ENCODE measurements around the gene EMSY.

Gene EMSY

DNA sequence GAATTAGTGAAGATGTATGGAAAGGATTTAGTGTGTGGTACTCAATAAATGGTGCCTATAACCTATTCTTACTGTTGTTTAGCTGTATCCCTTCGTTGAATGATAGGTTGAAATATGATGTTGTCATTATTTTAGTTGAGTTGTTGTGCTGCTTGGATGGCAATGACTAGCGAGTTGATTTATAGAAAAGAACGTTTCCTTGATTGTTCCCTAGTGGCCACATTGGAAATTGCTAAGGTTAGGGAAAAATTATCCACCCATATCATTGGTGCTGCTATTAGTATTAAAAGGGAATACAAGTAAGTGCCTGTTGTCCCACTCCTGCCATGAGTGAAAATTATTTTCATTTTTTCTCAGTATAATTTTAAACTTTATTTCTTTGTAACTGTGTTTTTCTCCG lies 14.5 kb downstream of the EMSY start:
- DNase-seq (ENCODE audit: low spot score) = peak; percentile 16

DNA sequence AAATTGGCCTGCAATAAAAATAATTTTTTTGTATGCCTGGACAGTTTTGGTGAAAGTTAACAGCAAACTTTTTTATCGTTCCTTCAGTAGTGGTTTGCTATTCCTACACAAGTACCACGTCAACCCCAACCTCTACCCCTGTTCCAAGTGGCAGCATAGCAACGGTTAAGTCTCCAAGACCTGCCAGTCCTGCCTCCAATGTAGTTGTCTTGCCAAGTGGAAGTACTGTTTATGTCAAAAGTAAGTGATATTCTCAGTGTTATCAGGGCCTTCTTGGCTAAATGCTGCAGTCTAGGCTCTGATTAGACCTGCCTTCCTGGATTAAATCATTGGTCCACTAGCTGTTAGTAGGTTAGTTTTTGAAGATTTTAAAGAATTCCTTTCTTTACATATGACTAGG lies 15.0 kb downstream of the EMSY start:
- DNase-seq (ENCODE audit: low spot score) = no peak

DNA sequence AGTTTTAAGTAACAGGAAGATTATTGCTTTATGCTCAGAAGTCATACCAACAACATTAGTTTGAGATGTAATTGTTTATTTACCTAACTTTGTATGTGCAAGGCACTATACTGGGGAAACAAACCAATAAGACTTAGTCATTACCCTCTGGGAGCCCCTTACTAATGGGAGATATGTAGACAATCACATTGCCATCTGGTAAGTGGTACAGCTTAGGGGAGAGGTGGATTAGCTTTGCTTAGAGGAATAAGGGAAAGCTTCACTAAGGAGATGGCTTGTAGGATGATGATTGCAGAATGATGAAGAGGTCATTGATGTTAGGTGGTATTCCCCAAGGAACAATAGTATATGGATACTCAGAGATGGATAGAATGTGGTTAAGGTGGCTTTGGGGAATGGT lies 17.5 kb downstream of the EMSY start:
- DNase-seq (ENCODE audit: low spot score) = no peak

DNA sequence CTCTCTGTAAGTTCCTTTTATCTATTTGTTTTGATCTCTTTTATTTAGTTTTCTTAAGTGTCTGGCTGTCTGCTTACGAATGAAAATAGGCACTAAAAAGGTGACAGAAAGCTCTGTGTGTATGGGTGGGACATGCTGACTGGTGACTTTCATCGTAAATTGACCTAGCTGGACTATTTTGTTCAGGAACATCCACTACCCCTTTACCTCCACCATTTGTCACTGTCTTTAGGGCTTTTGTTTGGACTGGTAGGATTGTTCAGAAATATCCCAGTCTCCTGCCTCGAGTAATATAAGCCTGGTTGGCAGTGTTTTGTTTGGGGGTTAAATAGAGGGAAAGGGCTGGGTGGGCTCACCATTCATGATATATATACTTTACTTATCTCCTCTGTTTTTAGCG lies 20.9 kb downstream of the EMSY start:
- no peak for DNase-seq (ENCODE audit: low spot score)

DNA sequence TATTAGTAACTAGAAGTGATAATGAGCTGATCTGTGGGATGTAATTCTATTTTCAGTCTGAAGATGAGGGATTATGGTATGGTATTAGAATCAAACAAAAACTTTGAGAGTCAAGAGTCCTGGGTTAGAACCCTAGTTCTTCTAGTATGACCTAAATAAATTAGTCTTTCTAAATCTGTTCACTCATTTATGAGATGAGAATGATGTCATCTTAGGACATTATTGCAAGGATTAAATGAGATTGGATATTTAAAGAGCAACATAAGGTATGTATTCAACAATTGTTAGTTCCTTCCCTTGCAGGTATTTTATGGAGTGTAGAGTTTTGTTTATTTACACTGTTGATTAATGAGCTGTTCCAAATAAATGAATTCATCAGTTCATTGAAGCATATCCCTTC lies 21.8 kb downstream of the EMSY start:
- DNase-seq (ENCODE audit: low spot score) = no peak

DNA sequence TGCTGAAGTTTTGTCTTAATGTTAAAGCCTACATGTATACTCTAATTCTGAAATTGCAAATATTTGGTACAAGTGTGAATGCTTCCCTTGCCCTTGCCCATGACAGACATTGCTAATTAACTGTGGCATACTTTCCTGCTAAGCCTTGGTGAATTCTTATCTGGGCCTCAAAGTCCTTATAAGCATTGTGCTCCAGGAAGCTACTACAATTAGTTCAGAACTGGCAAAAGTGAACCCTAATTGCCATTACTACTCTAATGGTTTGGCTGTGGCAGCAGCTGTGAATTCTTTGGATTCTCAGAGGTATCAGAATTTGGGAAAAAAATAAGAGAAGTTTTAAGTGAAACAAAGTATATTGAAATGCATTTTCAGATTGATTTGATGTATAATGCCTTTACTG lies 24.3 kb downstream of the EMSY start:
- no peak for DNase-seq (ENCODE audit: low spot score)

DNA sequence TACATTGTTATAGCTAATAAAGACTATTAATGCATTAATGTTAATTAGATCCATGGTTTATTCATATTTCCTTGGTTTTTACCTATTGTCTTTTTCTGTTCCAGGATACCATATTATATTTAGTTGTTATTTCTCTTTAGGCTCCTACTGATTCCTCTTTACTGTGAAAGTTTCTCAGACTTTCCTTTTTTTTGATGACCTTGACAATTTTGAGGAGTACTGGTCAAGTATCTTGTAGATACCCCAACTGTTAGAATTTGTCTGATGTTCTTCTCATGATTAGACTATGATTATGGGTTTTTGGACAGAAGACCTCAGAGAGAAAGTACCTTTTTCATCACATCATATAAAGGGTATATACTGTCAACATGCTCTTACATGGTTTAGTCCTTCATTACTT lies 26.6 kb downstream of the EMSY start:
- no peak for DNase-seq (ENCODE audit: low spot score)

DNA sequence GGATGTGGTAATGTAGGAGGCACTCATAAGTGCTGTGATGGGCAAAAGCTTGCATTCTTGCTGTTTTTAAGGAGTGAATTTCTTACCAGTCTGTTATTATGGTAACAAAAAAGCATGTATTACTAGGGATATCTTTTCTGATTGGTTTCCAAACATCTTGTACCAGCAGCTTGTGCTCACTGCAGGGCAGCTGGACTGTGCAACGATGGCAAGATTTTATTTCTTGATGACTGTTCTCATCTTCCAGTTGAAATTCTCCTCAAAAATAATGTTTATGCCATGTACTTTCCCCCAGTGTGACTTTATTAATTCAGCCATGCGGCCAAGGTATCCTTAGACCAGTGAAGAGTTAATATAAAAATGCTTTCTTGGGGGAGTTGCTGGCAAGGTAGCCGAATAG lies 35.4 kb downstream of the EMSY start:
- DNase-seq (ENCODE audit: low spot score) = no peak

DNA sequence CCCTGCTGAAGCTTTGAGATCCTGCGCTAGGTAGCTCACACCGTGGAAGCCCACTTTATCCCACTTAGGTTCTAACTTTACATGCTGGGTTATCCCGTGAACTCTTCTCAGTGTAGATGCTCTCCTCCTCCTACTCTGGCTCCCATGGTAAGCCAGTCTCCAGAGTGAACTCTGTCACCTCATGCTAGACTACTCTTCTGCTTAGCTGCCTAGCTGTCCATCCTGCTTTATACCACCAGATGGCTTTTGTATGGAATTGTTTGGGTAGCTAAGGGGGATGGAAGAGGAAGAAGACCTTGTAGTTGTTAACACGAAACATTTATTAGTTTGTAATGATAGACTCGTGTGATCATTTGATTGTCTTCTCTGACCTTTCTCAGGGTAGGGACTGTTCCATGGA lies 46.8 kb downstream of the EMSY start:
- no peak for DNase-seq (ENCODE audit: low spot score)

DNA sequence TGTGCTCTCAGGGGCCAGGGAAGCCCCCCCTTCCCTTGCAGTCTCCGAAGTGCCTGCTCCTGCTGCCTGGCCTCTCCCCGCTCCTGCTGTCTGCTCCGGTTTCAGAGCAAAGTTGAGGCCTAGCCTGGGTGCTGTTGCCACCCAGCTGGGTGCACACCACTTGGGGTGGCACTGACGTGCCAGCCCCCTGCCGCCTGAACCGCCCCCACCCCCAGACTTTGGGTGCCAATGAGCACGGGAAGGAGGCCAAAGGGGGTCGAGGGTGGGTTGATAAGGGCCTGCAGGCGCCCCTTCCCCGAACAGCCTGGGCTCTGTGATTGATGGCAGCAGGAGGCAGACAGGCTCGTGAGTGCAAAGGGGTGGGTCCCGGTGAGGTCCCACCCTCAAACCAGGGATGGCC lies 48.2 kb downstream of the EMSY start:
- no peak for DNase-seq (ENCODE audit: low spot score)

DNA sequence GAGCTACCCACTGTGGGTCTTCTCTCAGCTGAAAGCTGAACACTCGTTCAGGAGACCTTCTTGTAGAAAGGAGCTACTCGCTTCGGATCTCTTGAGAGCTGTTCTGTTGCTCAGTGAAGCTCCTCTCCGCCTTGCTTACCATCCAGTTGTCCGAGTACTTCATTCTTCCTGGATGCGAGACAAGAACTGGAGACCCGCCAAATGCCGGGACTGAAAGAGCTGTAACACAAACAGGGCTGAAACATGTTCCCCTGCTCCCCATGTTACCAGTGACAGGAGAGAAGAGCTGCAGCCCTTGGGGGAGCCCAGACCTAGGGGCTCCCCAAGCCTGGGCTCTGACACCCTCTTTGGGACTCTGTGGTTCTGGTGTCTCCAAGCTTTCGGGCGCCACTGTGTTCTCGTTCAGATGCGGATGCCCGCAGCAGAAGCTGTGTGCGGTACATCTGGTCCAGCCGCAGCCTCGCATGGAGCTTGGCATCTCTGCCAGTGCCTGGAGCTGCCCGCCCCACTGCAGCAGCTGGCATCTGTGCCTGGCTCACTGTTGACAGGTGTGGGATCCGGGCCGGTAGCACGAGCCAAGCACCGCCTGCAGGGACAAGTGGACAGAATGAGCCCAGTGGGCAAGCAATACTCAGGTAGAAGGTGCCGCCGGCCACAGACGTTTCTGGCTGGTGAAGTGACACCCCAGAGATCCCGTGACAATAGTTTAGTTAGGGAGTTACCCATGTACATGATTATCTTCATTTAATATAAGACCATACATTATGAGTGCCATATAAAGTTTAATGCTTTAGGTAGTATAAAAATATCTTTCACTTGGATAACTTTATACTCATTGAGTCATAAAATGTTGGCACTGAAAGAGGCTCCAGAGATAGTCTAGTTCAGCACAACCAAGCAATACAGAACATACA lies 49.1 kb downstream of the EMSY start:
- no peak for DNase-seq (ENCODE audit: low spot score)

DNA sequence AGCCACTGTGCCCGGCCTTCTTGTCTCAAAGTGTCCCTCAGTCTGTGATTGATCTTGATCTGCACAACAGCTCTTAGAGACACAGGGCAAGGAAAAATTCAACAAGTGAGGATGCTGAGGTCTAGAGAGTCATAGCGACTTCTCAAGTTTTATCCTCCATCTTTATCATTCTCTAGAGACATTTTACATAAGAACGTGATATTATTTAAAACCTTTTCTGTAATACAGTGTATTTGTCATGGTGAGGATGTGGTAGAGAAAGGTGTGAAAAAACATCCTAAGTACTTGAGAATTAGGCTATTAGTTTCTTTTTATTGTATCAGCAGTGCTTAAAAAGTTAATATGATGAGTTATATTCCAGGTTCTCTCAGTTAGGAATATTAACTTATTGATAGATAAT lies 50.2 kb downstream of the EMSY start:
- no peak for DNase-seq (ENCODE audit: low spot score)

DNA sequence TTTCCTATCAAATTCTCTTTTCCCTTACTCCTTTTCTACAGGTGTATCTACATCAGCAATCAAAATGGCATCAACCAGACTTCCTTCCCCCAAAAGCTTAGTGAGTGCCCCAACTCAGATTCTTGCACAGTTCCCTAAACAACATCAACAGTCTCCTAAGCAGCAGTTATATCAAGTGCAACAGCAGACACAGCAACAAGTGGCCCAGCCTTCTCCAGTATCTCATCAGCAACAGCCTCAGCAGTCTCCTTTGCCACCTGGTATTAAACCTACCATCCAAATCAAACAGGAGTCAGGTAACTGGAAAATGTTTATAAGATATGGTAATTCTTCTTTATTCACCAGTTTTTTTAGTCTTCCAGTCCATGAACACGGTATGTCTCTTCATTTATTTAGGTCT lies 51.4 kb downstream of the EMSY start:
- no peak for DNase-seq (ENCODE audit: low spot score)

DNA sequence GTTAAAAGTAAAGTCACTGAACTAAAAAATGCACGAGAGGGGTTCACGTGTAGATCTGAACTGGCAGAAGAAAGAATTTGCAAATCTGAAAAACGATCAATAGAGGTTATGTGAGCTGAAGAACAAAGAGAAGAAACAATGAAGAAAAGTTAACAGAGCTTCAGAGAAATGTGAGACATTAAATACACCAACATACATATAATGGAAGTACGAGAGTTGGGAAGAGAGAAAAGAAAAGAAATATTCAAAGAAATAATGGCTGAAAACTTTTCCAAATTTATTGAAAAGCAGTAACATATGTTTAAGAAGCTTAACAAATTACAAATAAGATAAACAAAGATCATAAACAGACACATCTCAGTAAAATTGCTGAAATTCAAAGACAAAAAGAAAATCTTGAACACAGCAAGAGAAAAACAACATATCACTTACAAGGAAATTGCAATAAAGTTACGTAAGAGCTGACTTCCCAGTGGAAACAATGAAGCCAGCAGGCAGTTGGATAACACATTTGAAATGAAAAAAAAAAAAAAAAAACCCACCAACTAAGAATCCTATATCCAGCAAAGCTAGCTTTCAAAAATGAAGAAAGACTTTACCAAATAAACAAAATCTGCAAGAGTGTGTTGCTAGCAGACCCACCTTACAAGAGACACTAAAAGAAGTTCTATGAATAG lies 56.8 kb downstream of the EMSY start:
- DNase-seq (ENCODE audit: low spot score) = no peak

DNA sequence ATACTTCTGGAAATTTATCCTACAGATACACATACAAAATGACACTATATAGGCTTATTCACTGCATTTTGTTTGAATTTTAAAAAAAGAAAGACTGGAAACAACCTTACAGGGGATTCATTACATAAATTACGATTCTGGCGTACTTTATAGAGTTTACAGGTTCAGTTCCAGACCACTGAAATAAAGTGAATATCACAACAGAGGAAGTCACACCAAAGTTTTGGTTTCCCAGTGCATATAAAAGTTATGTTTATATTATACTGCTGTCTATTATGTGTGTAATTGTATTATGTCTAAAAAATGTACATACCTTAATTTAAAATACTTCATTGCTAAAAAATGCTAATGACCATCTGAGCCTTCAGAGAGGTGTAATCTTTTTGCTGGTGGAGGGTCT lies 62.0 kb downstream of the EMSY start:
- no peak for DNase-seq (ENCODE audit: low spot score)

DNA sequence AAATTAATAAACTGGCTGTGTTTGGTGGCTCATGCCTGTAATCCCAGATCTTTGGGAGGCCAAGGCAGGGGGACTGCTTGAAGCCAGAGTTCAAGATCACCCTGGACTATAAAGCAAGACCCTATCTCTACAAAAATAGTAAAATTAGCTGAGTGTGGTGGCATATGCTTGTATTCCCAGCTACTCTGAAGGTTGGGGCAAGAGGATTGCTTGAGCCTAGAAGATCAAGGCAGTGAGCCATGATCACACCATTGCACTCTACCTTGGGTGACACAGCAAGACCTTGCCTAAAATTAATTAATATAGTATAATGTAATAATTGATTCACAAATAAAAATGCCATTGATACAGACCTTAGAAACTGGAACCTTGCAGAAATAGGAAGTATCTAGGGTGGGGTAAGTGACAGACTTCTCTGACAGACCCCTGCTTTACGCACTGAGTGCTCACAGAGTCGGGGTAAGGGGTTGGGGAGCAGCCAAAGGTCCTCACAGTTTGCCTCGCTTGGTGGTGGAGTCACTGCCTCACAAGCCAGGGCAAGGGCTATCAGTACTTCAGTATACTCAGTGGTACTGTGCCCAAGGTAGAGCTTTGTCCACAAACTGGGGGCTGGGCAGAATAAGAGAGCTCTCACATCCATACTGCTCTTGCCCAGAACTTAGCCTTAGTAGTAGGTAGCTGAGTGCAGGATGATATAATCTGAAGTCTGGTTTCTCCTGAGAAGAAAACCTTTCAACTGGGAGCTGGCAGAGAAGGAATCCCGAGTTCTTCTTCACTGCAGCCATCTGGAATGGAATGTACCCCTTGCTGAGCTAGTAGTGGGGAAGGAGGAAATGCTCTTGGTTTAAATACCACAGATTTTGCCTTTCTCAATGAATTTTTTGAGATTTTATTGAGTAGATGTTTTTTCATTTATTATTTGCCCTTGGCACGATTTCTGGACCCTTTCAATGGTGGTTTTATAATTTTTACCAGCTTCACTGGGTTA lies 65.5 kb downstream of the EMSY start:
- DNase-seq (ENCODE audit: low spot score) = no peak

DNA sequence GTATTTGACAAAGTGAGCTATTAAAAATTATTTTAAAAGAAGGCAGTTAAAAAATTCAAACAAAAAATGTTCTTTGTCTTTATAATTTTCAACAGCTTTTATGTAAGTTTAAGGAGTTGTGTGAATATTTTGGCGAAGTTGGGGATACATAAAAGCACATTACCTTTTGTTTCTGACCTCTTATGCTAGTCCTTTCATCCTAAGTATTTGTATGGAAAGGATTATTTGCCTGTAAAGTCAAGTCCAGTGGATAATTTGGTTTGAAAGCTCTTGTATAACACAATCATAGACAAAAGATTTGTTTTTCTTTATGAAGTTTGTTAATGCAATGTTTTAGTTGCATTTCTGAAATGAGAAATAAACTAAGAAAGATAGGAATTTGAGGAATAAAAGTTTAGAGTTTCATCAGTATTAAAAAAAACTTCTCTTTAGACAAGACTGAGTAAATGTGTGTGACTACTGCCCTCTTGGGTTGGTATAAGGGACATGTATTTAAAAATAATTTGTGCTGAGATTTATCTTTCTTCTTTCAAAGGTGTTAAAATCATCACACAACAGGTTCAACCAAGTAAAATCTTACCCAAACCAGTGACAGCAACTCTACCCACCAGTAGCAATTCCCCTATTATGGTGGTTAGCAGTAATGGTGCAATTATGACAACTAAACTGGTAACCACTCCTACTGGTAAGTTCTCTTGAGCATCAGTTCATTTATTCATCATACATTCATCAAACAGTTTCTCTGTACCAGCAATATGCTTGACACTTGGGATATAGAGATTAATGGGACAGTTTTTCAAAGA lies 68.2 kb downstream of the EMSY start:
- DNase-seq (ENCODE audit: low spot score) = peak; percentile 42

DNA sequence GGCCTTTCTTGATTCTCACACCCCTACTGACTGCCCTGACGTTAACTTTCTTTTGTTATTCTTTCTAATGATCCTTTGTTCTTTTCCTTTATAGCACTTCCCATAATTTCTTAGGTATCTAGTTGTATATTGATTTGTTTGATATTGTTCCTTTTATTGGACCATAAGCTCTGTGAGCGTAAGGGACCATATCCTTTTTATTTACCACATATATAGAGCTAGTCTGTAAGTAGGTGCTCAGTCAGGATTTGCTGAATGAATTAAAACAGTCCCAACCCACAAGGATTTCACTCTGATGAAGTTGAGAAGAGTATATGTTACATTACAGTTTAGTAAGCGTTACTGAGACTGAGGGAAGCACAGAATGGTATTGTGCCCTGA lies 68.8 kb downstream of the EMSY start:
- DNase-seq (ENCODE audit: low spot score) = no peak

DNA sequence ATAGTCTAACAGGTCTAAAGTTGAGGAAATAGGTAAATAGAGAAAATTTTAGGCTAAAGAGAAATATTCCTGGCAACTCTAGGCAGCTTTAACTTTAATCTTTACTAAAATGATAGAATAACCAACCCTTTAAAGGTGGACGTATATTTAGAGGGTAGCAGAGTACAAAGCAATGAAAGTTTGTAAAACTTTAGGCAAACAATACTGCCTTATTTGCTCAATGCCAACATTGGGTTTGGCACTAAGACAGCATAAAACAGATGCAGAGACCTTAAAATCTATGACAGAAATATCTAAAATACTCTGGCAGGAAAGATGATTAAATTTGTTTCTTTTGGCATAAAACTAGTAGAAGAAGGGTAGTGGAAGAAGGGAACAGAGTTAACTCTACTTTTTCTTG lies 70.7 kb downstream of the EMSY start:
- DNase-seq (ENCODE audit: low spot score) = no peak

DNA sequence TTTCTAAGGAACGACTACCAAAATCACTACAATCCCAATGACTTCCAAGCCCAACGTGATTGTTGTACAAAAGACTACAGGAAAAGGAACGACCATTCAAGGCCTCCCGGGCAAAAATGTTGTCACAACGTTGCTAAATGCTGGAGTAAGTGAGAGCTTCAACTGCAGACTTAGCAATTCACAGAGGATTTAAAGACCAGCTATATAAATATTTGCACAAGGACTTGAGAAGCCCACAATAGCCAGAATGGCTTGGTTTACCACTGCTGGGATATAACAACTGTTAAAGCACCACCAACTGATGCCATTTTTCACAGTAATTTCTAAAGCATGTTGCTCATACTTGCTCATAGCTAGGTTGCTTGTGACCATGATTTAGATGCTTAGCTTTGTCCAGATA lies 78.3 kb downstream of the EMSY start:
- DNase-seq (ENCODE audit: low spot score) = no peak

DNA sequence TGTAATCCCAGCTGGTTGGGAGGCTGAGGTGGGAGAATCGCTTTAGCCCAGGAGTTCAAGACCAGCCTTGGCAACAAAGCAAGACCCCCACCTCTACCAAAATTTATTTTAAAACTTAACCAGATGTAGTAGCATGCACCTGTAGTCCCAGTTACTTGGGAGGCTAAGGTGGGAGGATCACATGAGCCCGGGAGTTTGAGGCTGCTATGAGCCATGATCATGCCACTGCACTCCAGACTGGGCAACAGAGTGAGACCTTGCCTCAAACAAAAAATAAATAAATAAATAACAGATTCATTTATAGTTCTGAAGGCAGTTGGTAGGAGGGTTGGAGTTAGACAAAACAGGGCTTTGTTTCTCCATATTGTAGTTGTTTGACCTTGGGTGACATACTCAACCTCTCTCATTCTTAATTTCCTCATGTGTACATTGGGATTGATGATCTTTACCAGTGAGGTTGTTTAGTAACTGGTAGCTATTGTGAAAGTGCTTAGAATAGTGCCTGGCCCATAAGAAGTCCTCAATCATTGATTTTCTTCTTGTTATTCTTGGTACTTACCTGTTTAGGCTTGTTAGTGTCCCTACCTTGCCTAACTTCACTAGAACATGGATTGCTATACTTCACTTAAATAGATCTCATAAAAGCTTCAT lies 79.1 kb downstream of the EMSY start:
- no peak for DNase-seq (ENCODE audit: low spot score)

Measured in SW480 (cell line).